D341Med (cell line): ENCODE results near the gene ANKRD62.
A peak's percentile ranks its signal among the peaks of the same experiment; 100 is the strongest.
"Not testable (repeated sequence)": the region's sequence is repeated elsewhere in the genome, so short reads cannot be mapped to it uniquely, and the experiment has no call there.

Experiments used
- DNase-seq: peaks from one replicate; pipeline ENCODE4 v3.0.0; 2012; ENCODE audit warnings: low spot score

Gene ANKRD62

DNA sequence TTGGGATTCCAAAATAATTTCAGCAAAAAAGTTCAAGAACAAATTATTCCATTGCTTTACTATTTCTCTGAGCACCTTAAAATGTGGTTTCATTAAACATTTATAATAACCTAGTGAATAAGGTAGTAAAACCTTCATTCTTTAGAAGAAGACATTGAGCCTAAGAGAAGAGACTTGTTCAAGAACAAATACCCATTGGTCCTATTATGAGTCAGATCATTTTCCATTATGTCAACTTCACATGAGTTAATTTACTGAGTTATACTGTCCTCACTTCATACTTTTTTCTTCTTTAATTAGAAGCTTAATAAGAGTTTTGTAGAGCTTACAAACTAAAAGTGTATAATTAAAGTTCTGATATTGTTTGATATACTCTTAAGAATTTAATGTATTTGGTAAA lies 5.5 kb downstream of the ANKRD62 start:
- no peak for DNase-seq

DNA sequence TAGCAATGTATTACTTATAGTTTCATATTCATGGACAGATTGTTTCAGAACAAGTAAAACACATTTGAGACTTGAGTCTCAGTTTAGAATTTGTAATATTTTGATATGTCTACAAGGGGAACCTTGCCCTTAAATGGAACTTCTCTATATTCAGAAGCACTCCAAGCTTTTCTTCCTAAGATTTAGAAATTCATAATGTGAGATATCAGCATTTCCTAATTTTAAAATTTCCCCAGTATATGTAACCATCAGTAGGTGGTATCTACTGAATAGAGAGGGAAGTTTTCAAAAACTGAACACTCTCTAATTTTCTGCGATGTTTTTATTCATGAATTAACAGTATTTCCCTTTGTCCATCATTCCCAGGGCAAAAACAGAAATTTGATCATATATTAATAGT lies 7.6 kb downstream of the ANKRD62 start:
- no peak for DNase-seq

DNA sequence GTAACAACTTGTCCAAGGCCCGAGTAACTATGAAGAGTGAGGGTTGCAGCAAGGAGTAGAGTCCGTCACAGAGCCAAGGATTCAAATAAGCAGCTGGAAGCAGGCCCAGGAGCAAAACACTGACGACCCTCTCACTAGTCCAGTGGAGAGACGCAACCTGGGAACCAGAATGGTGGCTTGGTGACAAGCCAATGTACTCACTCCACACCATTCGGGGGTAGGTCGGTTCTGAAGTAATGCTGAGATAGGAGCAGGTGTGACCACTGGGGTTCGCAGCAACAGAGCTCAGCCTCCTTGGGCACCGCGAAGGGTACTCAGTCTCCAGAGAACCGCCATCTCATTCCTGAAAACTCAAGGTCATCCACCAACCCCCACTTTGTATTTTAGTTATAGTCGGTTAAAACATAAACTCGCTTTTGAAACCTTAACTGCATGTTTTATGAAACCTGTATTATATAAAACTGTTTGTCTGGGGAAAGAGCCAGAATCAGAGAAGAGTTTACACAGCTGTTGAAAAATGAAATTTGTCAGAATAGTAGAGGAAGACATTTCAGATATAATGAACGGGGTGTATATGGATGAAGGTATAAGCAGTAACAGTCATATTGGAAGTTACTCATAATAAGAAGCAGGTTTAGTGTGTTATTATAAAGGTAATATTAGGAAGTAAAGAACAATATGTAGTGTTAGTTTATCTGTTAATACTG lies 8.6 kb downstream of the ANKRD62 start:
- no peak for DNase-seq

GRCh38 chr18:12106471-12106870 lies 12.8 kb downstream of the ANKRD62 start:
- no peak for DNase-seq

DNA sequence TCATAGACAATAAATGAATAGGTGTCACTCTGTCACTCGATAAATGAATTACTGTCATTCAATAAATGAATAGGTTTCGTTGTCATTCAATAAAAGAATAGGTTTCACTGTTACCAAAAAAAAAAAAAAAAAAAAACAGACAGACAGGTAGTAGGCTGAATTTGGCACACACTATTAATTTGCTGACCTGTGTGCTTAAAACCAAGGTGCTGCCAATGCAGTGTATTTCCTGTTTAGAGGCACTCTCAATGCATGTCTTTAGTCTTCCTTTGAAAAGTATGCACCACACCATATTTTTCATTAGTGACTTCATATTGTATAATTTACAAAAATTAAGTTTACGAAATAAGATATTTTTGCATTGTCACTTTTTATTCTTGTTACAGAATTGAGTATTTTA lies 16.2 kb downstream of the ANKRD62 start:
- no peak for DNase-seq

DNA sequence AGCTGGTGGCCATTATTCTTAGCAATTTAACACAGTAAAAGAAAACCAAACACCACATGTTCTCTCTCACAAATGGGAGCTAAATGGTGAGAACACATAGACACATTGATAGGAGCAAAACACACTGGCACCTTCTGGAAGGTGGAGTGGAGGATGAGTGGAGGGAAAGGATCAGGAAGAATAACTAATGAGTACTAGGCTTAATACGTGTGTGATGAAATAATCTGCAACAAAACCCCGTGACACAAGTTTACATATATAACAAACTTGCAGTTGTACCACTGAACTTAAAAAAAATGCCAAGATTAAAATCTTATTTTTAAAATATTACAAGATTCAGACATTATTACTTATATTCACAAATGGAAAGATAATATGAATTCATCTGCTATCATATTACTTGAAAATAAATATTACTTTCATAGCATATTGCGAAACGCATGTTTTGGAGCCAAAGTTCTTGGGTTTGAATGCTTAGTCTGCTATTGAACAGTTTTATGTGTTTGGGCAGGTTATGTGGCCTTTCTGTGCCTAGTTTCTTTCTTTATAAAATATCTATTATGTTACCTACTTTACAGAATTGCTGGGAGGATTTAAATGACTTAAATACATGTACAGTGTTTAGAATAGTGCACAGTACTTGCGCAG lies 20.5 kb downstream of the ANKRD62 start:
- no peak for DNase-seq

GRCh38 chr18:12119358-12119757 lies 25.7 kb downstream of the ANKRD62 start:
- DNase-seq: no peak

- DNase-seq: peak; percentile 43
Measured at GRCh38 chr18:12121175-12122042, 27.8 kb downstream of the ANKRD62 start.

- DNase-seq: not testable (repeated sequence)
Measured at GRCh38 chr18:12122043-12122389, 28.4 kb downstream of the ANKRD62 start.

GRCh38 chr18:12127647-12128046 lies 34.0 kb downstream of the ANKRD62 start:
- not testable (repeated sequence) for DNase-seq

DNA sequence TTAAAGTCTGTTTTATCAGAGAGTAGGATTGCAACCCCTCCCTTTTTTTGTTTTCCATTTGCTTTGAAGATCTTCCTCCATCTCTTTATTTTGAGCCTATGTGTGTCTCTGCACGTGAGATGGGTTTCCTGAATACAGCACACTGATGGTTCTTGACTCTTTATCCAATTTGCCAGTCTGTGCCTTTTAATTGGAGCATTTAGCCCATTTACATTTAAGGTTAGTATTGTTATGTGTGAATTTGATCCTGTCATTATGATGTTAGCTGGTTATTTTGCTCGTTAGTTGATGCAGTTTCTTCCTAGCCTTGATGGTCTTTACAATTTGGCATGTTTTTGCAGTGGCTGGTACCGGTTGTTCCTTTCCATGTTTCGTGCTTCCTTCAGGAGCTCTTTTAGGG lies 45.2 kb downstream of the ANKRD62 start:
- not testable (repeated sequence) for DNase-seq

DNA sequence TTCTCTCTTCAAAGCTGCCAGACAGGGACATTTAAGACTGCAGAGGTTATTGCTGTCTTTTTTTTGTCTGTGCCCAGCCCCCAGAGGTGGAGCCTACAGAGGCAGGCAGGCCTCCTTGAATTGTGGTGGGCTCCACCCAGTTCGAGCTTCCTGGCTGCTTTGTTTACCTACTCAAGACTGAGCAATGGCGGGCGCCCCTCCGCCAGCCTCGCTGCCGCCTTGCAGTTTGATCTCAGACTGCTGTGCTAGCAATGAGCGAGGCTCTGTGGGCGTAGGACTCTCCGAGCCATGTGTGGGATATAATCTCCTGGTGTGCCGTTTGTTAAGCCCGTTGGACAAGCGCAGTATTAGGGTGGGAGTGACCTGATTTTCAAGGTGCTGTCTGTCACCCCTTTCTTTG lies 47.2 kb downstream of the ANKRD62 start:
- DNase-seq: not testable (repeated sequence)

DNA sequence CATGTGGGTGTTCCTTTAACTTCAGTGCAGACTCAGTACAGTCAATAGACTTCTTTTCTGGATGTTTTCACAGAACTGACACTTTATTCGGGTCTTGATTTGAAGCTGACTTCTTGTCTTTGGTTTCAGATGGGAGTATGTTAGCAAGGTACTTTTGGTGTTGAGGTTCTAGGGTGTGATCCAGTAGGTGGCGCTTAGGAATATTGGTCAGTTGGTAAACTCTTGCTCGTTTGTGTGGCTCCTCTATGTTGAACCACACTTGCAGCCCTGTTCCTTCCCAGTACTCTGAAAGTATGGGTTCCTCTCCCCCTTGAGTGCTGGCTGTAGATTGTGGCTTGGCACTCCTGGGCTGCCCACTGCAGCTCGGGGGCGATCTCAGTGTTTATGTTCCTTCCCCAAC lies 48.1 kb downstream of the ANKRD62 start:
- DNase-seq: not testable (repeated sequence)

DNA sequence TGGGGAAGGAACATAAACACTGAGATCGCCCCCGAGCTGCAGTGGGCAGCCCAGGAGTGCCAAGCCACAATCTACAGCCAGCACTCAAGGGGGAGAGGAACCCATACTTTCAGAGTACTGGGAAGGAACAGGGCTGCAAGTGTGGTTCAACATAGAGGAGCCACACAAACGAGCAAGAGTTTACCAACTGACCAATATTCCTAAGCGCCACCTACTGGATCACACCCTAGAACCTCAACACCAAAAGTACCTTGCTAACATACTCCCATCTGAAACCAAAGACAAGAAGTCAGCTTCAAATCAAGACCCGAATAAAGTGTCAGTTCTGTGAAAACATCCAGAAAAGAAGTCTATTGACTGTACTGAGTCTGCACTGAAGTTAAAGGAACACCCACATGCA lies 55.8 kb downstream of the ANKRD62 start:
- not testable (repeated sequence) for DNase-seq

- no peak for DNase-seq
Measured at GRCh38 chr18:12154361-12154760, 60.7 kb downstream of the ANKRD62 start.

DNA sequence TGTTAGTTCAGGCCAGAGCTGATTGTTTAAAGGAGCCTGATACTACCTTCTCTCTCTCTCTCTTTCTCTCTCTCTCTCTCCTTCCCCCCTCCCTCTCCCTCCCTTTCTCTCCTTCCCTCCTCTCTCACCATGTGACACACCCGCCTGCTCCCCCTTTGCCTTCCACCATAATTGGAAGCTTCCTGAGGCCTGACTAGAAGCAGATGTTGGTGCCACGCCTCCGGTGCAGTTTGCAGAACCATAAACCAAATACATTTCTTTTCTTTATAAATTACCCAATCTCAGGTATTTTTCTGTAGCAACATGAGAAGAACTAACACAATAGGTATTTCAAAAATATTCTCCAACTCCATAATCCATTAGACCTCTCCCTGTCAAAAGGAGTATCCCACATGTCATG lies 62.4 kb downstream of the ANKRD62 start:
- DNase-seq: no peak

DNA sequence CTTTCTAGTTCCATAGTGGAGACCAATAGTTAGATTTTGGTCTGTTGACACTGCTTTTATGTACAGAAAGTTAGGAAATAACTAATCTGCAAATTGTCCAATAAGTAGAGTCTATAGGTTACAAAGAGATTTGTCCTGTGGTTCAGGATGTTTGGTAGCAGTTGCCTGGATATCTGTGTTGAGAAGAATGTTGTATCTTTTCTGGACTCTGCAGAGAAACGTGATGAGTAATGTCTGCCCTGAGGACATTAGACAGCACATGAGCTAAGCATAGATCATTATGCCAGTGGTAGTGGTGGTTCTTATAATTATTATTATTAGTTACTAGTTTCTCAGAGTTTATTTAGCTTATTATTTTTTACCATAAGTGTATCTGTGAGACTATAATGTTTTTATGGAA lies 65.8 kb downstream of the ANKRD62 start:
- no peak for DNase-seq

GRCh38 chr18:12162786-12163185 lies 69.1 kb downstream of the ANKRD62 start:
- DNase-seq: no peak

- no peak for DNase-seq
Measured at GRCh38 chr18:12165038-12165768, 71.6 kb downstream of the ANKRD62 start.
